ENCODE results near the gene SCFD1.
"Not testable (repeated sequence)": the region's sequence is repeated elsewhere in the genome, so short reads cannot be mapped to it uniquely, and the experiment has no call there.

DNA sequence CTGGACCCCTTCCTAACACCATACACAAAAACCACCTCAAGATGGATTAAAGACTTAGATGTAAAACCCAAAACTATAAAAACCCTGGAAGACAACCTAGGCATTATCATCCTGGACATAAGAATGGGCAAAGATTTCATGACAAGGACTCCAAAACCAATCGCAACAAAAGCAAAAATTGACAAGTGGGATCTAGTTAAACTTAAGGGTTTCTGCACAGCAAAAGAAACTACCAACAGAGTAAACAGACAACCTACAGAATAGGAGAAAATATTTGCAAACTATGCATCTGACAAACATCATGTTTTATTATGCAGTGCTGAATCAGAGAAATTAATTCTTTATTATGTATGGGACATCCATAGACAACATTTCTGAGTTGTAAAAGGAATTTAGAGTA lies 45.8 kb upstream of the SCFD1 start:
- TF ChIP-seq, protein P1, sequence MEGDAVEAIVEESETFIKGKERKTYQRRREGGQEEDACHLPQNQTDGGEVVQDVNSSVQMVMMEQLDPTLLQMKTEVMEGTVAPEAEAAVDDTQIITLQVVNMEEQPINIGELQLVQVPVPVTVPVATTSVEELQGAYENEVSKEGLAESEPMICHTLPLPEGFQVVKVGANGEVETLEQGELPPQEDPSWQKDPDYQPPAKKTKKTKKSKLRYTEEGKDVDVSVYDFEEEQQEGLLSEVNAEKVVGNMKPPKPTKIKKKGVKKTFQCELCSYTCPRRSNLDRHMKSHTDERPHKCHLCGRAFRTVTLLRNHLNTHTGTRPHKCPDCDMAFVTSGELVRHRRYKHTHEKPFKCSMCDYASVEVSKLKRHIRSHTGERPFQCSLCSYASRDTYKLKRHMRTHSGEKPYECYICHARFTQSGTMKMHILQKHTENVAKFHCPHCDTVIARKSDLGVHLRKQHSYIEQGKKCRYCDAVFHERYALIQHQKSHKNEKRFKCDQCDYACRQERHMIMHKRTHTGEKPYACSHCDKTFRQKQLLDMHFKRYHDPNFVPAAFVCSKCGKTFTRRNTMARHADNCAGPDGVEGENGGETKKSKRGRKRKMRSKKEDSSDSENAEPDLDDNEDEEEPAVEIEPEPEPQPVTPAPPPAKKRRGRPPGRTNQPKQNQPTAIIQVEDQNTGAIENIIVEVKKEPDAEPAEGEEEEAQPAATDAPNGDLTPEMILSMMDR (IDR thresholded peaks at IDR 0.05): not testable (repeated sequence)
- TF ChIP-seq ZFX (IDR thresholded peaks at IDR 0.05; ENCODE audit: borderline replicate concordance): not testable (repeated sequence)

All from 22Rv1 (cell line).